GM19455 (cell line): Measurements from ENCODE around the gene NUDT22.

Source experiments
- ATAC-seq: cut with Tn5 transposase; IDR thresholded peaks from one replicate; pipeline ENCODE4 v1.9.1; 2021; ENCODE audit not compliant: unreplicated experiment

Gene NUDT22

DNA sequence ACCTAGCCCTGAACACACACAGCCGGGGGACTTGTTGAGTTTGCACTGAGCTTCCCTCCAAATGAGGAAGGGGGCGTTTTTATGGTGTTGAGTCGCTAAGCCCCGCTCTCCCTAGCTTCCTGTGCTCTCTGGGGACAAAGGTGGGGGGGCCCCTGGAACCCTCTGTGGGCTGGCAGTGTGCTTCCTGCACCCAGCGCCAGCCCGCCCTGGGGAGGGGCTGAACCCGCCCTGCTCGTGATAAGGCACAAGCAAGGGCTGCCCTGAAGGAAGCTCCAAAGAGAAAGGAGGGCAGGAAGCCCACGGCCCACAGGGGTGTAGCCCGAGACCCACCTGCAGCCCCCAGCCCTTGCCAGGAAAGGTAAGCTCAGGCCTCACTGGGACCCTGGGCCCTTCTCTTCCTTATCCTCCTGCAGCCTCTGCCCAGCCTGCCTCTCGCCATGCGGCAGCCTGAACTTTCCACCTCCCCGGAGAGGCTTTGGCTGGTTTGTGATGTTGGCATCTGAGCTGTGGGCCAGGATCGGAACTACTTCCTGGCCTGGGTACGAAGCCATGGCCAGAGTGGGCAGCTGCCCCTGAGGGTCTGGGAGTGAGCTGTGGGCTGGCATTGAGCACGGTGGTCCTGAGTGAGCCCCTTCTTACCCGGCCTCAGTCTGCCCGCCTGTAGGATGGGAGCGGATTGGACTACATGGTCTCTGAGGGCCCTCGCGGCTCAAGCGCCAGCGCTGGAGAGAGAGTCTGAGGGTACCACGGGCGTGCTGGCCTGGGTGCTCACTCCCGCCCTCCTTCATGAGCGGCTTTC, 19.4 kb upstream of the NUDT22 start, which contains the start of gene FERMT3:
Gene FERMT3 (plus strand): TSS at position 265 of the 799 bp plus-strand sequence. CDS start 644 bp downstream, outside the sequence.
- no peak for ATAC-seq

DNA sequence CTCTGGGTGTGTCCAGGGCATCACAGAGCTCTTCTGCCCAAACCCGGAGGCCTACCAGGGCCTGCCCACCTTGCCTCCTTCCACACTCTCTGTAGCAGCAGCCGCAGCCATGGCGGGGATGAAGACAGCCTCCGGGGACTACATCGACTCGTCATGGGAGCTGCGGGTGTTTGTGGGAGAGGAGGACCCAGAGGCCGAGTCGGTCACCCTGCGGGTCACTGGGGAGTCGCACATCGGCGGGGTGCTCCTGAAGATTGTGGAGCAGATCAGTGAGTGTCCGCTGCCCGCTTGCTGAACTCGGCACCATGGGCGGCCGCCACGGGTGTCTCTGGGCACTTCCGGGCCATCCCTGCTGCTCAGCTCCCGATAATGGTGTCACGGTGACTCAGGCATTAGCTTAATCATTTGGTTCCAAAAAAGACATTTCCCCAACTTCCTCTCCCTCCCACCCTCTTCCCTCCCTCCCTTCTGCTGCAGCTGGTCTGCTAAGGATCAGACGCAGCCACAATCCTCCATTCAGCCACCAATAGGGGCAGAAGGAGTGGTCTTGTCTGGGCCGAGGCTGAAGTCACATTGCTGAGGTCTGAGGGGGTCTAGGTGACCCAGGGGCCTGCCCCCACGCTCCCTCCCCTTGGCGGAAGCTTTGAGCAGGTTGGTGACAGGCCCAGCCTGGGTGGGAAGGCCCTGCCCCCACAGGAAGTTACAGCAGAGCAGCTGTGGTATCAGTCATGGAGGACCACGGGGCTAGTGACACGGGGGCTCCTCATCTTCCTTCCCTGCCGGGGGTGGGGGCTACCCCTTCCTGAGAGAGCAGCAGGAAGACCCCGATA, 18.6 kb upstream of the NUDT22 start:
- ATAC-seq = peak; percentile 60

DNA sequence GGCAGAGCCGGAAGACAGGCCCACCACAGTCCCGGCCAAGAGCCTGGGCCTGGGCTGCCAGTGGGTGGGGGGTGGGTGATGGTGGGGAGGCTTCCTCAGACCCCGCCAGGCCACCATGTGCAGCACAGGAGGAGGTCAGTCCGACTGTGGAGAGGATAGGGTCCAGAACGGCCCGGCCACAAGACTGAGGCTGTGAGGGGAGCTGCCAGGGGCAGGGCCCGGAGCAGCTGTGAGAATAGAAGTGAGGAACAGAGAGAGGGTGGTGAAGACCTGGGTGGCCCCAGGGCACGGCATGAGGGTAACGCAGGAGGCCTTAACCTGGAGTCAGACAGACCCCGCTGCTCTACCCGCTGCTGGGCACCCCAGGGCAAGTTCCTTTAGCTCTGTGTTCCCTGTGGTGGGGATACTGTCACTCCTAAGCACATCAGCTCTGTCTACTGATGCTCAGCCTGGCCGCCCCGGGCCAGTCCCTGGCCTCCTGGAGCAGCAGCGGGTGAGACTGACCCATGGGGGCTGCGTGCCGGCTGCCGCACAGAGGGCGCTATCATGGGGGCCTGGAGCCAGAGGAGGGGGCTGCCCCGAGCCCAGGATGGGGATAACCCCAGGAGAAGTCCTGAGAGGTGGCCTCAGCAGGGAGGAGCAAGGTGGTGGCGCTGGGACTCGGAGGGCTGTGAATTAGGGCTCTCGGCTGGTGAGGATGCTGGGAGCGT, 17.8 kb upstream of the NUDT22 start:
- peak; percentile 2 for ATAC-seq

DNA sequence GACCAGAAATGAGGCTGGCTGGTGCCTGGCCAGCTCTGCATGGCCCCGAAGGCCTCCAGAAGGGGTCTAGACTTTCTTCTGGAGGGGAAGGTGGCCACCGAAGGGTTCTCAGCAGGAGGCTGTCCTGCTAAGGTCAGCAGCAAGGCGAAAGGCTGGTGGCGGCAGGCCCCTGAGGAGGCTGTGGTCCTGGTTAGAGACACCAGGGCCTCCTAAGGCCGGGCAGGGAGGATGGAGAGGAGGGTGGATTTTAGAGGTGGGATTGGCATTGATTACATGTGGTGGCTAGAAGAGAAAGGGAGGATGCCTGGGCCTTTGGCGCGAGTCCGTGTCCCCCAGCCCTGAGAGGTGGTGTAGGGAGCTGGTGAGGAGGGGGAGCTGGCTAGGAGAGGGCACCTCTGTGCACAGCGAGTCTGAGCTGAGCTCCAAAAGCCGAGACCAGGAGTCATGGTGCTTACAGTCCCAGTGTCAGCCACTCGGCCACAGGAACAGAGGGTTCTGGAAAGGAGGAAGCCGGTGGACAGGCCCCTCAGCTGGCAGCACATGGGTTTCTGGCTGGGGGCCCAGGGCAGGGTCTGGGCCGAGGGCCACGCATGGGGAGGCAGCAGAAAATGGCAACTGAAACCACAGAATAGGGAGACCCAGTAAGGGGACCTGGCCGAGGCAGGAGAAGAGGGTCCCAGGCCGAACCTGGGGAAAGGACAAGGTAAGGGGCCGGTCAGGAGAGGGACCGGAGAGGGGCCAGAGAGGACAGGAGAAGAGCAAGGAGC, 17.1 kb upstream of the NUDT22 start:
- no peak for ATAC-seq

DNA sequence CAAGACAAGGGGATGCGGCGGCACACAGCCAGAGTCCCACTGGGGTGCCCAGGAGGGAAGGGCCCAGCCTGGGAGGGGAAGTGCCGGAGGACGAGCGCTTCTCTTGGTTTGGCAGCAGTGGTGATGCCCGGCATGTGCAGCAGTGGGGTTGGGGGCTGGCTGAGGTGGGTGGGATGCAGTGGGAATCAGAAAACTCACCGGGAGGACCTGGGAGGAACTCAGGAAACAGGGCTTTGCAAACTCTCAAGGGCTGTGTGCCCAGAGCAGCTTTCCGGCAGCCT, 16.6 kb upstream of the NUDT22 start:
- ATAC-seq = no peak

DNA sequence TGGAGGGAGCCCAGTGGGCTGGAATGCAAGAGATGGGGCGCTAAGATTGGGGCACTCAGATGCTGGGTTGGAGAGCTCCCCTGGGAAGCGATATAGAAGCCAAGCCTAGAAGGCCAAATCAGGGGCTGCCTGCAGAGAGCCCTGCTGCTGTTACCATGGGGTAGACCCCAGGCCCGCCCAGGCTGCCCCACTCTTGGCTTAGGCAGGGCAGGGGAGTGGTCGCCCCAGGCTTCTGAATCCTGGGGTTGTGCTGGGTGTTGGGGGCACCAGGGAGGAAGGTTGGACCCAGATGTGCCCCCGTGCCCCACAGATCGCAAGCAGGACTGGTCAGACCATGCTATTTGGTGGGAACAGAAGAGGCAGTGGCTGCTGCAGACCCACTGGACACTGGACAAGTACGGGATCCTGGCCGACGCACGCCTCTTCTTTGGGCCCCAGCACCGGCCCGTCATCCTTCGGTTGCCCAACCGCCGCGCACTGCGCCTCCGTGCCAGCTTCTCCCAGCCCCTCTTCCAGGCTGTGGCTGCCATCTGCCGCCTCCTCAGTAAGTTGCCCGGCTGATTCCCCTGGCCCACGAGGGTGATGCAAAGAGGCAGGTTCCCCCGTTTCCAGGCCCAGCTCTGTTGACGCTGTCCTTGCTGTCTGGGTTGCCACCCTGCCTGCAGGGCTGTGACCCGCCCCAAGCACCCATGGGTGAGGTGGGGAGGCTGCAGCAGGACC, 15.6 kb upstream of the NUDT22 start:
- ATAC-seq = no peak

DNA sequence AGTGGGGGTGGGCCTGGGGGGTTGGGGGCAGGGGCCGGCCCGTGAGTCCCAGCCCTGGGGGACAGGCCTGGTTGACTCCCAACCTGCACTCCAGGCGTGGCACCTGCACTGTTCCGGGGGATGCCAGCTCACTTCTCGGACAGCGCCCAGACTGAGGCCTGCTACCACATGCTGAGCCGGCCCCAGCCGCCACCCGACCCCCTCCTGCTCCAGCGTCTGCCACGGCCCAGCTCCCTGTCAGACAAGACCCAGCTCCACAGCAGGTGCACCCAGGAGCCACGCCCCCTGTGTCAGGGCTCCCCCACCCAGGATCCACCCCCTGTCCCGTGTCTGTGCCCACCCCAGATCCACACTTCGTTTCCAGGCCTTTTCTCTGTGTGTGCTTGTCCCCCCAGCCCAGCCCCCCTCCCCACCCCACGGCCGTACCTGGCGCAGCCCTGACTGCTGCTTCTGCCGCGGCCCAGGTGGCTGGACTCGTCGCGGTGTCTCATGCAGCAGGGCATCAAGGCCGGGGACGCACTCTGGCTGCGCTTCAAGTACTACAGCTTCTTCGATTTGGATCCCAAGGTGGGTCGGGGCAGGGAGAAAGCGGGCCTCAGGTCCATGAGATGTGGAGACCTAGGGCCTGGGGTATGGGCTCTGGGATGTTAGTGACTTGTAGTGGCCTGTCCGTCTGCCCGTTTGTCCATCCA, 14.7 kb upstream of the NUDT22 start:
- no peak for ATAC-seq

DNA sequence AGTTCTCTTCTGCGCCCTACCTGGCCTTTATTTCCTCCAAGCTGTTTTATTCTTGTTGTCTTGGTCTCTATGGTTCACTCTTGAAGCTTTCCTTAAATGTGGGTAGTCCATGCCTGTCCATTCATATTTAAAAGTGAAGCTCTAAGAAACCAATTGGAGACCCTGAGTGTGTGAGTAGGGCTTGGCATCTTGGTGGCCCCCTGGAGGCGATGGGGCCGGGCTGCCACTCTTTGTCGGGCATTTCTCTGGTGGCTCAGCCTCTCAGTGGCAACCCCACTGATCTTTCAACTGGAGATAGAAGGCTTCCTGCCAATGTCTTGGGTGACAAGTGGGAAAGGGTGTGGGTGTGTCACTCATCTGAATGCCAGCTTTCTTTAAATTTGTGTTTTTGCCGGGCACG, 9.2 kb upstream of the NUDT22 start:
- ATAC-seq = no peak

DNA sequence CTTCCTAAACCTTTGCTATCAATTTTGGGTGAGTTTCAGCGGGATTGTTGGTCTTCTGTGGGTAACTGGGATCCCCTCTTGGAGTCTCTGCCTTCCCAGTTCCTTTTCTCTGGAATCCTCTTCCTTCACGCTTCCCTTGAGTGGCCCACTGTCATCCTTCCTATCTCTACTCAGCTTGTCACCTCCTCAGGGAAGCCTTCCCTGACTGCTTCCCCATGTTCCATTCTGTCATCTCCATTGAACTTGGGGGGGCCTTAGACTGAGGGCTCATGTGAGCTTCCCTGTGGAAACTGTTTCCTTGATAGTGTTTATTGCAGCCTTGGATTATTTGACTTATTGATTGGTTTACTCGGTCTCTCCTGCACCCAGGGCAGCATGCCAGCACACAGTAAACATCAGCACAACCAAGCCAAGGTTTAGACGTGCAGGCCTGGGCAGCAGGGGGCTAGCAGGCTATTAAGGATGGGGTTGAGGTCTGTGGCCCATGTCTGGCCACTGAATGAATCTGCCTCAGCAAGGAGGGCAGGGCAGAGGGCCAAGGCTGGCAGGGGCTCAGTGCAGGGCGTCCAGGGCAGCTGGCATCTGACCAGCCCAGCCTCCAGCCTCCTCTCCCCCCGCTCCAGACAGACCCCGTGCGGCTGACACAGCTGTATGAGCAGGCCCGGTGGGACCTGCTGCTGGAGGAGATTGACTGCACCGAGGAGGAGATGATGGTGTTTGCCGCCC, 7.3 kb upstream of the NUDT22 start:
- ATAC-seq = no peak

DNA sequence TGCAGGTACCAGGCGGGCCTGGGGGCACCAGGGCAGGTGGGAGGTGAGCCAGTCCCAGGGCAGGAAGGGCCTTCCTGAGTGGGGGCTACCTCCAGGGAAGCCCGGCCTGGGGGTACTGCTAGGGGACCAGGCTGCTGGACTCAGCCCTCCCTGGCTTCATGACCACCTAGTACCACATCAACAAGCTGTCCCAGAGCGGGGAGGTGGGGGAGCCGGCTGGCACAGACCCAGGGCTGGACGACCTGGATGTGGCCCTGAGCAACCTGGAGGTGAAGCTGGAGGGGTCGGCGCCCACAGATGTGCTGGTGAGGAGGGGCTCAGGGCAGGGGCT, 6.8 kb upstream of the NUDT22 start:
- no peak for ATAC-seq

DNA sequence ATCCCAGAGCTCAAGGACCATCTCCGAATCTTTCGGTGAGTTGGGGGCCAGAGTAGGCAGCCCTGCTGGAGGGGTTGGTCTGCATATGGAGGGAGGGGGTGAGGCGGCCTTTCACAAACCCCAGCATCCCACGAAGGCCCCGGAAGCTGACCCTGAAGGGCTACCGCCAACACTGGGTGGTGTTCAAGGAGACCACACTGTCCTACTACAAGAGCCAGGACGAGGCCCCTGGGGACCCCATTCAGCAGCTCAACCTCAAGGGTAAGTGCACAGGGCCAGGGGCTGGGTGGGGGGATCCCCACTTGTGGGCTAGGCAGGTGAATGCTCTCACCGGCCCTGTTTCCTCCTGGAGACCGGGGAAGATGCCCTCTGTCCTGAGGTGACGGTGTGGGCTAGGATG, 6.3 kb upstream of the NUDT22 start:
- no peak for ATAC-seq

DNA sequence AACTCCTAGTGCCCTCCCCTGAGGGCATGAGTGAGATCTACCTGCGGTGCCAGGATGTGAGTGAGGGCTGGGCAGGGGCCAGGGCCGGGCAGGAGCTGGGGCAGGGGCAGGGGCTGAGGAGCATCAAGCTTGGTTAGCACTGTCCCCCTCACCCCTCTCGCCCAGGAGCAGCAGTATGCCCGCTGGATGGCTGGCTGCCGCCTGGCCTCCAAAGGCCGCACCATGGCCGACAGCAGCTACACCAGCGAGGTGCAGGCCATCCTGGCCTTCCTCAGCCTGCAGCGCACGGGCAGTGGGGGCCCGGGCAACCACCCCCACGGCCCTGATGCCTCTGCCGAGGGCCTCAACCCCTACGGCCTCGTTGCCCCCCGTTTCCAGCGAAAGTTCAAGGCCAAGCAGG, 5.8 kb upstream of the NUDT22 start:
- no peak for ATAC-seq

DNA sequence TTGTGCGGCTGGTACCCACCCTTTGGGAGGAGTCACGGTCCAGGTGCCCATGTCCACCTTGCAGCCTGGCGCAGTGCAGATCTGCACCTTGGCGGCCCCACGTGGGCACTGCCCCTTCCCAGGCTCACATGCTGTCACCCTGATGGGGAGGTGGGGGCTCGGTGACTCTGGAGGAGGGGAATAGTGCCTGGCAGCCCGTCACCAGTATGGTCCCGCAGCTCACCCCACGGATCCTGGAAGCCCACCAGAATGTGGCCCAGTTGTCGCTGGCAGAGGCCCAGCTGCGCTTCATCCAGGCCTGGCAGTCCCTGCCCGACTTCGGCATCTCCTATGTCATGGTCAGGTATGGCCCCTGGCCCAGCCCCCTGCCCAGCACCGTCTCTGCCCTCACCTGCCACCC, 5.3 kb upstream of the NUDT22 start:
- ATAC-seq = no peak

DNA sequence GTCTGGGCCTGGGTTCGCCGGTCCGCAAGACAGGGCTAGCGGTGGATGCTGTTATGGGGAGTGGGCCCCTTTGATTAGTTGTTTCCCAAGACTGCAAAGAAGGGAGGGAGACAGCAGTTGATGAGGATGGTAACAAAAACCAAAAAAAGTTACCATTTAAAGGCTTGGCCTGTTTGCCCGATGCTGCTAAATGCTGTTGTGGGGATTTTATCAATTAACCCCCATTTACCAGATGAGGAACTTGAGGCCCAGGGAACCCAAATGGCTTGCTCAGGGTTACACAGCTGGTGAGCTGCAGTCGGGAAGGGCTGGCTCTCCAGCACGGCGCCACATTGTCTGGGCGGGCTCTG, 3.4 kb upstream of the NUDT22 start:
- ATAC-seq = no peak

DNA sequence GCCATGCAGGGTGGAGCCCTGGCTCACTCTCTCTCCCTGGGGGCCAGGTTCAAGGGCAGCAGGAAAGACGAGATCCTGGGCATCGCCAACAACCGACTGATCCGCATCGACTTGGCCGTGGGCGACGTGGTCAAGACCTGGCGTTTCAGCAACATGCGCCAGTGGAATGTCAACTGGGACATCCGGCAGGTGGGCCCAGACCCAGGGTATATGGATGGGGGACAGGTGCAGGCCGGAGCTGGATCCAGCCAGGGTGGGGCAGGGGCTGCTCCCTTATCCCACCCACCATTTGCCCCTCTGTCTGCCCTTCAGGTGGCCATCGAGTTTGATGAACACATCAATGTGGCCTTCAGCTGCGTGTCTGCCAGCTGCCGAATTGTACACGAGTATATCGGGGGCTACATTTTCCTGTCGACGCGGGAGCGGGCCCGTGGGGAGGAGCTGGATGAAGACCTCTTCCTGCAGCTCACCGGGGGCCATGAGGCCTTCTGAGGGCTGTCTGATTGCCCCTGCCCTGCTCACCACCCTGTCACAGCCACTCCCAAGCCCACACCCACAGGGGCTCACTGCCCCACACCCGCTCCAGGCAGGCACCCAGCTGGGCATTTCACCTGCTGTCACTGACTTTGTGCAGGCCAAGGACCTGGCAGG, 2.9 kb upstream of the NUDT22 start:
- ATAC-seq = no peak

DNA sequence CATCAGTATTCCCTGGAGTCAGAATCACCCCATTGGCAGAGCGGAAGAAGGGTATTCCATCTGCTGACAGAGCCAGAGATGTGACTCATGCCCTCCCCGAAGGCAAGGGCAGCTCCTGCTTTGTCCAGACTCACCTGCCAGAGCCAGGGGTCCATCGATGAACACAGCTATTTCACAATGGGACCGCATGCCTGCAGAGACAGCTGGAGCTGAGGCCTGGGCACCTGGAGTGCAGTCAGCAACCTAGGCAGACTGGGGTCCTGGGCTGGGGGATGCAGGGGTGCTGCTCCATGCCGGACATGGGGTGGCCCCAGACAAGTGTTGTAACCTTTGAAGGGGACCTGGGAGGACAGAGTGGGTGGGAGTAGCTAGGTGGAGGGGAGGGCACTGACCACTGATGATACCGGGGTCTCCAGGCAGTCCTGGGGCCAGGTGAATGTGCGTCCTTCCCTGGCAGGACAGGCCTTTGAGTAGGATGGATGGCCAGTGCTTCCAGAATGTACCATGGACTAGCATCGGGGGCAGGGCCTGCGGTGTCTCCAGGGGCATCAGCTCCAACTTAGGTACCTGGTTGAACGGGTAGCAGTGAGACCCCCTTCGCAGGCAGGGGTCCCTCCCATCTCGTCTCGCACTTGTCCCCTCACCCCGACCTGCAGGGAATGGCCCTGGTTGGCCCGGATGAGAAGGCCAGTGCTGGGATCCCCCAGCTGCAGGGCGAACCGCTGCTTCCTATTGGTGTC, 1.8 kb upstream of the NUDT22 start:
- ATAC-seq = no peak

DNA sequence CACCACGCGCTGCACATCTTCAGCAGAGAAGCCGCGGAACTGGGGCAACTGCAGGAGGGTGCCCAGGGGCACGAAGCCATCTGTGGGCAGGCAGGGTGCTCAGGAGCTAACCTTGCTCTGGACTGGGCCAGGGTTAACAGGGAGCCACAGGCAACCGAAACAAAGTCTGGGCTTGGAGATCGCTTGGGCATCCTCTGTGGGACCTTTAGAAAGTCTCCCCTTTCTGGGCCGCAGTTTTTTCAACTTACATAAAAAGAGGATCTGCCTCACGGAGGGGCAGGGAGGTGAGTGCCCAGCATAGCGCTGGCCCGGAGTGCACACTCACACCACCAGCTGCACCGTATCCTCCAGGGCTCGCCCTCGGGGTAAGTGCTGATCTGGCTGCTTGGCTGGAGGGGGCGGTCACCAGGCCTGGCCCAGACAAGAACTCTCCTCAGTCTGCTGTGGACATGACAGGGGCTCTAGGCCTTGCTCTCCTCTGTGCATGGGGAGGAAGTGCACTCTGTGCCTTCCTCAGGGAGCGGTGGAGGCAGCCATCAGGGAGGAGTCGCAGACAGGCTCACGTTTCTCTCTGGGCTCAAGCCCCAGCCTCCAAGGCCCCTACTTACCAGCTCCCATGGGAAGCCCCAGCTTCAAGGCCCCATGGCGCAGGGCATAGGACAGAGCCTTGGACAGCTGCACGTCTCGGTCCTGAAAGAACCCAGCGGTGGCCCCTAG, 1.0 kb upstream of the NUDT22 start:
- ATAC-seq = no peak
